H9 (cell line): Measurements from ENCODE around the gene GPC6. TPM values are rescaled to one million over a fixed set of nuclear protein-coding genes. Genes with fewer than 3 reads are reported as not detected.

Experiments
- DNase-seq: peaks from one replicate; pipeline ENCODE4 v3.0.0-alpha.2; 2017
- H2AFZ ChIP-seq: one replicate; pipeline ENCODE4 v1.6.1; 2013; ENCODE audit warnings: mild to moderate bottlenecking, low read length, control low read depth, moderate library complexity
- H2AK5ac ChIP-seq: 2 replicates; pipeline ENCODE4 v1.6.1; 2013; ENCODE audit warnings: low read length, control low read depth, mixed read lengths; ENCODE audit not compliant: insufficient read length
- H2BK120ac ChIP-seq: one replicate; pipeline ENCODE4 v1.6.1; 2013; ENCODE audit warnings: low read depth, mild to moderate bottlenecking, low read length, control low read depth, inconsistent platforms; ENCODE audit not compliant: poor library complexity, severe bottlenecking
- H2BK12ac ChIP-seq: 2 replicates; pipeline ENCODE4 v1.6.1; 2013; ENCODE audit warnings: low read length, control low read depth, mixed read lengths, low read depth; ENCODE audit not compliant: insufficient read length
- H2BK15ac ChIP-seq: 2 replicates; pipeline ENCODE4 v1.6.1; 2013; ENCODE audit warnings: low read depth, low read length, control low read depth
- H2BK20ac ChIP-seq: one replicate; pipeline ENCODE4 v1.6.1; 2013; ENCODE audit warnings: low read depth, mild to moderate bottlenecking, low read length, control low read depth, inconsistent platforms; ENCODE audit not compliant: poor library complexity, severe bottlenecking
- H2BK5ac ChIP-seq: 2 replicates; pipeline ENCODE4 v1.6.1; 2013; ENCODE audit warnings: low read length, control low read depth, mixed read lengths; ENCODE audit not compliant: insufficient read length
- H3K14ac ChIP-seq: 2 replicates; pipeline ENCODE4 v1.6.1; 2013; ENCODE audit warnings: low read length, control low read depth; ENCODE audit not compliant: insufficient read depth
- H3K18ac ChIP-seq: 2 replicates; pipeline ENCODE4 v1.6.1; 2013; ENCODE audit warnings: low read depth, mild to moderate bottlenecking, mixed read lengths, low read length, control low read depth; ENCODE audit not compliant: insufficient read length
- H3K23ac ChIP-seq: 2 replicates; pipeline ENCODE4 v1.6.1; 2013; ENCODE audit warnings: low read length, control low read depth, mixed read lengths, low read depth; ENCODE audit not compliant: insufficient read length
- H3K23me2 ChIP-seq: 2 replicates; pipeline ENCODE4 v1.6.1; 2013; ENCODE audit warnings: low read depth, mild to moderate bottlenecking, mixed read lengths, low read length, control low read depth; ENCODE audit not compliant: insufficient read length, poor library complexity, severe bottlenecking
- H3K27ac ChIP-seq: 2 replicates; pipeline ENCODE4 v1.5.1; 2013; ENCODE audit warnings: low read length, control low read depth, mixed read lengths, low read depth; ENCODE audit not compliant: insufficient read length
- H3K27me3 ChIP-seq: 2 replicates; pipeline ENCODE4 v1.6.1; 2013; ENCODE audit warnings: low read length, control low read depth, inconsistent platforms; ENCODE audit not compliant: insufficient read depth
- H3K4ac ChIP-seq: 2 replicates; pipeline ENCODE4 v1.6.1; 2013; ENCODE audit warnings: low read depth, mild to moderate bottlenecking, control low read depth, inconsistent platforms, low read length, moderate library complexity
- H3K4me1 ChIP-seq: 2 replicates; pipeline ENCODE4 v1.6.1; 2013; ENCODE audit warnings: low read length, control low read depth, inconsistent platforms; ENCODE audit not compliant: insufficient read depth
- H3K4me2 ChIP-seq: 2 replicates; pipeline ENCODE4 v1.6.1; 2013; ENCODE audit warnings: low read length, control low read depth, mixed read lengths; ENCODE audit not compliant: insufficient read length, insufficient read depth
- H3K56ac ChIP-seq: 2 replicates; pipeline ENCODE4 v1.6.1; 2013; ENCODE audit warnings: low read depth, mild to moderate bottlenecking, mixed read lengths, low read length, control low read depth; ENCODE audit not compliant: insufficient read length
- H3K79me1 ChIP-seq: 2 replicates; pipeline ENCODE4 v1.6.1; 2013; ENCODE audit warnings: low read depth, mild to moderate bottlenecking, moderate library complexity, low read length, control low read depth, inconsistent platforms; ENCODE audit not compliant: insufficient read depth, poor library complexity, severe bottlenecking
- H3K79me2 ChIP-seq: 2 replicates; pipeline ENCODE4 v1.6.1; 2013; ENCODE audit warnings: low read length, control low read depth, inconsistent platforms; ENCODE audit not compliant: insufficient read depth
- H3K9ac ChIP-seq: 2 replicates; pipeline ENCODE4 v1.6.1; 2013; ENCODE audit warnings: low read length, control low read depth, mixed read lengths; ENCODE audit not compliant: insufficient read length; ENCODE audit errors: extremely low read depth
- H3K9me3 ChIP-seq: one replicate; pipeline ENCODE4 v1.6.1; 2013; ENCODE audit warnings: low read depth, low read length, inconsistent platforms; ENCODE audit not compliant: control insufficient read depth
- H3T11ph ChIP-seq: one replicate; pipeline ENCODE4 v1.6.1; 2013; ENCODE audit warnings: mild to moderate bottlenecking, low read length, control low read depth, inconsistent platforms
- H4K20me1 ChIP-seq: one replicate; pipeline ENCODE4 v1.6.1; 2013; ENCODE audit not compliant: control insufficient read depth, insufficient read length, insufficient read depth
- H4K5ac ChIP-seq: 2 replicates; pipeline ENCODE4 v1.6.1; 2013; ENCODE audit warnings: low read depth, mild to moderate bottlenecking, mixed read lengths, low read length, control low read depth; ENCODE audit not compliant: insufficient read length
- H4K8ac ChIP-seq: replicated peaks from 2 replicates; pipeline ENCODE4 v1.6.1; 2013; ENCODE audit warnings: low read length, control low read depth, mixed read lengths, low read depth; ENCODE audit not compliant: insufficient read length
- H4K91ac ChIP-seq: 2 replicates; pipeline ENCODE4 v1.6.1; 2013; ENCODE audit warnings: low read depth, mild to moderate bottlenecking, moderate library complexity, mixed read lengths, low read length, control low read depth; ENCODE audit not compliant: insufficient read length
- H3K27ac Mint-ChIP-seq, 3 experiments: 2 replicates in 2 of 3; 3 replicates in 1 of 3; pipeline ENCODE4 v1.8.0; 2020 to 2021; ENCODE audit warnings: mixed read lengths in 3 of 3, mild to moderate bottlenecking in 1 of 3, moderate library complexity in 1 of 3
- H3K27me3 Mint-ChIP-seq: 2 replicates; pipeline ENCODE4 v1.8.0; 2021; ENCODE audit warnings: low read depth, mild to moderate bottlenecking, moderate library complexity, mixed read lengths
- H3K36me3 Mint-ChIP-seq, 3 experiments: 2 replicates in 2 of 3; 3 replicates in 1 of 3; pipeline ENCODE4 v1.8.0; 2020 to 2021; ENCODE audit warnings: low read depth in 3 of 3, mixed read lengths in 3 of 3; ENCODE audit not compliant: insufficient read depth in 1 of 3
- H3K4me1 Mint-ChIP-seq, 2 experiments: 2 replicates each; pipeline ENCODE4 v1.8.0; 2020; ENCODE audit warnings: mixed read lengths in 2 of 2
- H3K4me3 Mint-ChIP-seq, 2 experiments: 2 replicates in 1 of 2; 3 replicates in 1 of 2; pipeline ENCODE4 v1.8.0; 2020 to 2021; ENCODE audit warnings: mild to moderate bottlenecking in 2 of 2, mixed read lengths in 2 of 2, moderate library complexity in 1 of 2
- H3K9me3 Mint-ChIP-seq, 2 experiments: 2 replicates in 1 of 2; 3 replicates in 1 of 2; pipeline ENCODE4 v1.8.0; 2020; ENCODE audit warnings: mild to moderate bottlenecking in 2 of 2, mixed read lengths in 2 of 2, moderate library complexity in 1 of 2
- WGBS: extraction: QIAGEN DNeasy Blood & Tissue Kit; methylation state at CpG from one replicate; pipeline ENCODE4 v1.1.7; 2013; ENCODE audit warnings: missing lambda C conversion rate, low lambda C conversion rate, mixed read lengths; ENCODE audit not compliant: insufficient read length; ENCODE audit errors: extremely low coverage; 5-methylcytosine and 5-hydroxymethylcytosine counted together
- total RNA-seq: library from RNA; stranded (reverse); gene quantifications from 2 replicates; pipeline ENCODE4 v1.2.1, GENCODE V29; 2021
- TF ChIP-seq, protein P1 (sequence below): fragments of 200-600 bp; sonication (generic); conservative IDR thresholded peaks from 3 replicates; pipeline ENCODE4 v1.8.0; 2021; ENCODE audit warnings: antibody characterized with exemption, mild to moderate bottlenecking

GPC6 gene
- total RNA-seq, 1 experiment from 2014 or later = 15.6 TPM

GRCh38 chr13:93865235-93865634 is 638.6 kb downstream of the GPC6 start:
- Histone ChIP-seq H4K91ac (no peak overlapping the region), H3K9me3 (no peaks in the 10 kb centered on the region), H3T11ph (no peak overlapping the region), H3K79me2 (no peaks in the 10 kb centered on the region), H4K20me1 (no peaks in the 10 kb centered on the region), H2BK20ac (no peak overlapping the region), H2BK5ac (no peak overlapping the region), H2BK12ac (no peak overlapping the region), H3K4me1 (no peaks in the 10 kb centered on the region), H3K56ac (no peak overlapping the region), H3K79me1 (no peaks in the 10 kb centered on the region), H2AFZ (no peak overlapping the region), H3K9ac (no peak overlapping the region), H3K14ac (no peak overlapping the region), H4K5ac (no peak overlapping the region), H4K8ac (no peak overlapping the region), H3K23me2 (no peaks in the 10 kb centered on the region), H3K18ac (no peak overlapping the region), H2BK15ac (no peak overlapping the region), H2AK5ac (no peak overlapping the region), H3K4me2 (no peak overlapping the region), H2BK120ac (no peak overlapping the region), H3K27me3 (no peaks in the 10 kb centered on the region), H3K23ac (no peak overlapping the region), H3K4ac (no peak overlapping the region), H3K27ac (no peak overlapping the region)
- TF ChIP-seq, protein P1, sequence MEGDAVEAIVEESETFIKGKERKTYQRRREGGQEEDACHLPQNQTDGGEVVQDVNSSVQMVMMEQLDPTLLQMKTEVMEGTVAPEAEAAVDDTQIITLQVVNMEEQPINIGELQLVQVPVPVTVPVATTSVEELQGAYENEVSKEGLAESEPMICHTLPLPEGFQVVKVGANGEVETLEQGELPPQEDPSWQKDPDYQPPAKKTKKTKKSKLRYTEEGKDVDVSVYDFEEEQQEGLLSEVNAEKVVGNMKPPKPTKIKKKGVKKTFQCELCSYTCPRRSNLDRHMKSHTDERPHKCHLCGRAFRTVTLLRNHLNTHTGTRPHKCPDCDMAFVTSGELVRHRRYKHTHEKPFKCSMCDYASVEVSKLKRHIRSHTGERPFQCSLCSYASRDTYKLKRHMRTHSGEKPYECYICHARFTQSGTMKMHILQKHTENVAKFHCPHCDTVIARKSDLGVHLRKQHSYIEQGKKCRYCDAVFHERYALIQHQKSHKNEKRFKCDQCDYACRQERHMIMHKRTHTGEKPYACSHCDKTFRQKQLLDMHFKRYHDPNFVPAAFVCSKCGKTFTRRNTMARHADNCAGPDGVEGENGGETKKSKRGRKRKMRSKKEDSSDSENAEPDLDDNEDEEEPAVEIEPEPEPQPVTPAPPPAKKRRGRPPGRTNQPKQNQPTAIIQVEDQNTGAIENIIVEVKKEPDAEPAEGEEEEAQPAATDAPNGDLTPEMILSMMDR = no peak
- whole genome bisulfite sequencing = no CpG with 5 or more reads among the region's 3 CpGs
- H3K36me3 Mint-ChIP-seq = no peaks in the 10 kb centered on the region; a peak in 1 of 7 replicates
- H3K4me1 Mint-ChIP-seq = peaks cover 0 to 5% of the 10 kb centered on the region in 2 experiments; a peak in 3 of 4 replicates
- H3K27me3 Mint-ChIP-seq = no peaks in the 10 kb centered on the region
- DNase-seq = no peak
- H3K4me3 Mint-ChIP-seq = no peak overlapping the region
- no peaks in the 10 kb centered on the region for H3K9me3 Mint-ChIP-seq
- H3K27ac Mint-ChIP-seq = no peak overlapping the region
